Keratinocyte (primary cell): ENCODE data around the gene CLPSL2. TPM values are rescaled to one million over a fixed set of nuclear protein-coding genes. Genes with fewer than 3 reads are reported as not detected.

Source experiments
- DNase-seq: peaks from one replicate; pipeline ENCODE4 v3.0.0-alpha.2; 2011; ENCODE audit warnings: low read depth, missing footprints, low spot score
- FAIRE-seq: peaks from 2 replicates; lab custom pipeline; 2011; peaks lifted over from hg19 to GRCh38; lab: Jason Lieb, UNC
- H2AFZ ChIP-seq: 2 replicates; pipeline ENCODE4 v1.6.0; 2012; ENCODE audit warnings: low read length, control low read depth, inconsistent platforms; ENCODE audit not compliant: control insufficient read depth
- H3K27ac ChIP-seq: 2 replicates; pipeline ENCODE4 v1.5.1; 2011; ENCODE audit warnings: low read length; ENCODE audit not compliant: control insufficient read depth, insufficient read depth
- H3K27me3 ChIP-seq: 3 replicates; pipeline ENCODE4 v1.6.0; 2011; ENCODE audit warnings: low read length; ENCODE audit not compliant: control insufficient read depth, insufficient read depth; ENCODE audit errors: extremely low read depth
- H3K36me3 ChIP-seq, 2 experiments: 2 replicates in 1 of 2; 3 replicates in 1 of 2; pipeline ENCODE4 v1.5.1; 2011; ENCODE audit warnings: low read length in 2 of 2, mild to moderate bottlenecking in 1 of 2; ENCODE audit not compliant: control insufficient read depth in 2 of 2, insufficient read depth in 2 of 2; ENCODE audit errors: extremely low read depth in 1 of 2
- H3K4me1 ChIP-seq: 3 replicates; pipeline ENCODE4 v1.5.1; 2011; ENCODE audit warnings: low read length; ENCODE audit not compliant: control insufficient read depth, insufficient read depth; ENCODE audit errors: extremely low read depth
- H3K4me2 ChIP-seq: 3 replicates; pipeline ENCODE4 v1.6.0; 2011; ENCODE audit warnings: low read depth, low read length; ENCODE audit not compliant: control insufficient read depth, insufficient read depth; ENCODE audit errors: extremely low read depth
- H3K4me3 ChIP-seq, 3 experiments: fragments of 200-600 bp in 1 of 3; sonication (generic) in 1 of 3; 2 replicates in 2 of 3; 3 replicates in 1 of 3; pipeline ENCODE4 v1.5.1; 2011 to 2016; ENCODE audit warnings: low read length in 3 of 3, mild to moderate bottlenecking in 3 of 3, control low read depth in 2 of 3, inconsistent platforms in 1 of 3, low read depth in 1 of 3, mixed read lengths in 1 of 3, mixed run types in 1 of 3, moderate library complexity in 1 of 3; ENCODE audit not compliant: control insufficient read depth in 2 of 3, insufficient read depth in 2 of 3; ENCODE audit errors: extremely low read depth in 1 of 3
- H3K79me2 ChIP-seq: 2 replicates; pipeline ENCODE4 v1.6.0; 2012; ENCODE audit warnings: low read length; ENCODE audit not compliant: control insufficient read depth, insufficient read depth
- H3K9ac ChIP-seq: 3 replicates; pipeline ENCODE4 v1.6.0; 2011; ENCODE audit warnings: low read length; ENCODE audit not compliant: control insufficient read depth, insufficient read depth; ENCODE audit errors: extremely low read depth
- H3K9me1 ChIP-seq: 3 replicates; pipeline ENCODE4 v1.6.0; 2011; ENCODE audit warnings: low read length; ENCODE audit not compliant: control insufficient read depth, insufficient read depth; ENCODE audit errors: extremely low read depth
- H3K9me3 ChIP-seq: 2 replicates; pipeline ENCODE4 v1.5.1; 2012; ENCODE audit warnings: low read depth, low read length; ENCODE audit not compliant: control insufficient read depth
- H4K20me1 ChIP-seq: 3 replicates; pipeline ENCODE4 v1.6.0; 2011; ENCODE audit warnings: low read length; ENCODE audit not compliant: control insufficient read depth, insufficient read depth; ENCODE audit errors: extremely low read depth
- EZH2 ChIP-seq: IDR thresholded peaks from one replicate; pipeline ENCODE4 v1.6.1; 2012; ENCODE audit warnings: inconsistent platforms, mild to moderate bottlenecking, low read length, moderate library complexity
- dilution Hi-C: fragments of 300-500 bp; cut with MboI; formaldehyde crosslinking; loops from one replicate; pipeline ENCODE4 v1.7.0; 2020; ENCODE audit warnings: low sequenced_read_pairs; ENCODE audit not compliant: extremely low pct_ligation_motif_present
- polyA plus RNA-seq, 5 experiments: library from polyadenylated mRNA; depleted of rRNA in 3 of 5; stranded (reverse) in 3 of 5; stranded (forward) in 1 of 5; unstranded in 1 of 5; fragments of >200 nt; gene quantifications; 1 replicate in 1 of 5; 2 replicates in 3 of 5; 3 replicates in 1 of 5; pipeline versions ENCODE4 v1.2.1 to v1.2.3, GENCODE V29; 2011 to 2012; ENCODE audit warnings: missing spikeins in 2 of 5, low read depth in 1 of 5, low replicate concordance in 1 of 5
- TF ChIP-seq, protein P1 (sequence below), 3 experiments: IDR thresholded peaks in 1 of 3; conservative IDR thresholded peaks in 1 of 3; optimal IDR thresholded peaks in 1 of 3; 2 replicates in 2 of 3; 3 replicates in 1 of 3; pipeline versions ENCODE3 to v1.5.1; 2011; ENCODE audit warnings: low read length in 3 of 3, mild to moderate bottlenecking in 3 of 3, moderate library complexity in 2 of 3, control low read depth in 1 of 3, inconsistent platforms in 1 of 3; ENCODE audit not compliant: insufficient read depth in 2 of 3; ENCODE audit errors: extremely low read depth in 1 of 3

Gene CLPSL2
- polyA plus RNA-seq, 1 donor (not counting 4 experiments of a cell fraction or from before 2014, with no cell fraction given), result not detected

DNA sequence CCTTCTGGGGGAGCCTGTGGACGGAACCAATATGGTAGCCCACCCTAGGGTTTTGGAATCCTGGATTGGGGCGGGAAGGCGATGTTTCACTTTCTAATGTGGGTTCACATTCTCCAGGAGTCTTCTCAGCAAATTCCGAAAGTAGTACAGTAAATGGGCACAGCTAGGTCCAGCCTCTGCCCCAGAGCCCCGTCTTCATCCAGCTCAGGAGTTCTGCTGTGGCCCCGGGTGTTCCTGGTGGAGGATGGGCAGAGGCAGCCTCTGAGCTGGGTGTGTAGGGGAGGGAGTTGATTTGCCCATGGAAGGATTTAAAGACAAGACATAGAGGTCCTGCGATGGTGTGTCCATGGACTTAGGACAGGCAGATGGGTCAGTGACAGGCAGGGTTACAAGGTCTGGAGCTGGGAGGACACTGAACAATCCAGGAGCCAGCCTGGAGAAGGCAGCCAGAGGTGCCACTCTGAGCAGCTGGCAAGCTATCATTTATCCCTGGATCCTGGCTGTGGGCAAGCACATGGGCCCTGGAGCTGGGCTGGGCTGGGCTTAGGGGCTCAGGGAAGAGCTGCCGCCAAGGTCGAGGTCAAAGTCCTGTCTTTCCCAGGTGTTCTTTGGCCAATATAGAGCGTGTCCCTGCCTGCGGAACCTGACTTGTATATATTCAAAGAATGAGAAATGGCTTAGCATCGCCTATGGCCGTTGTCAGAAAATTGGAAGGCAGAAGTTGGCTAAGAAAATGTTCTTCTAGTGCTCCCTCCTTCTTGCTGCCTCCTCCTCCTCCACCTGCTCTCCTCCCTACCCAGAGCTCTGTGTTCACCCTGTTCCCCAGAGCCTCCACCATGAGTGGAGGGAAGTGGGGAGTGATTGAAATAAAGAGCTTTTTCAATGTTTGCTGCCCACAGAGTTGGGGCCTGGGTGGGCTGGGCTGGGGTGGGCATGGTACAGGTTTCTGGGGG is 11.1 kb downstream of the CLPSL2 start:
- no peaks in the 10 kb centered on the region for H3K9me3 ChIP-seq
- H3K79me2 ChIP-seq, result no peaks in the 10 kb centered on the region
- FAIRE-seq, result no peak
- no peak overlapping the region for H3K4me2 ChIP-seq
- H3K4me1 ChIP-seq, result peaks cover 2% of the 10 kb centered on the region
- H3K9me1 ChIP-seq, result no peaks in the 10 kb centered on the region
- no peak overlapping the region for H3K4me3 ChIP-seq
- no peak overlapping the region for H2AFZ ChIP-seq
- H3K27me3 ChIP-seq, result peaks cover 37% of the 10 kb centered on the region
- dilution Hi-C loops, result no loop called here
- H3K36me3 ChIP-seq, result no peaks in the 10 kb centered on the region
- no peak overlapping the region for H3K9ac ChIP-seq
- TF ChIP-seq, protein P1, sequence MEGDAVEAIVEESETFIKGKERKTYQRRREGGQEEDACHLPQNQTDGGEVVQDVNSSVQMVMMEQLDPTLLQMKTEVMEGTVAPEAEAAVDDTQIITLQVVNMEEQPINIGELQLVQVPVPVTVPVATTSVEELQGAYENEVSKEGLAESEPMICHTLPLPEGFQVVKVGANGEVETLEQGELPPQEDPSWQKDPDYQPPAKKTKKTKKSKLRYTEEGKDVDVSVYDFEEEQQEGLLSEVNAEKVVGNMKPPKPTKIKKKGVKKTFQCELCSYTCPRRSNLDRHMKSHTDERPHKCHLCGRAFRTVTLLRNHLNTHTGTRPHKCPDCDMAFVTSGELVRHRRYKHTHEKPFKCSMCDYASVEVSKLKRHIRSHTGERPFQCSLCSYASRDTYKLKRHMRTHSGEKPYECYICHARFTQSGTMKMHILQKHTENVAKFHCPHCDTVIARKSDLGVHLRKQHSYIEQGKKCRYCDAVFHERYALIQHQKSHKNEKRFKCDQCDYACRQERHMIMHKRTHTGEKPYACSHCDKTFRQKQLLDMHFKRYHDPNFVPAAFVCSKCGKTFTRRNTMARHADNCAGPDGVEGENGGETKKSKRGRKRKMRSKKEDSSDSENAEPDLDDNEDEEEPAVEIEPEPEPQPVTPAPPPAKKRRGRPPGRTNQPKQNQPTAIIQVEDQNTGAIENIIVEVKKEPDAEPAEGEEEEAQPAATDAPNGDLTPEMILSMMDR (optimal IDR thresholded peaks at IDR 0.05 in 1 of 3, IDR thresholded peaks at IDR 0.05 in 1 of 3, conservative IDR thresholded peaks at IDR 0.05 in 1 of 3; ENCODE audit: extremely low read depth in 1 of 3, insufficient read depth in 2 of 3, low read length in 3 of 3), result no peak
- TF ChIP-seq EZH2, result no peak
- H3K27ac ChIP-seq, result no peak overlapping the region
- no peaks in the 10 kb centered on the region for H4K20me1 ChIP-seq
- no peak for DNase-seq

DNA sequence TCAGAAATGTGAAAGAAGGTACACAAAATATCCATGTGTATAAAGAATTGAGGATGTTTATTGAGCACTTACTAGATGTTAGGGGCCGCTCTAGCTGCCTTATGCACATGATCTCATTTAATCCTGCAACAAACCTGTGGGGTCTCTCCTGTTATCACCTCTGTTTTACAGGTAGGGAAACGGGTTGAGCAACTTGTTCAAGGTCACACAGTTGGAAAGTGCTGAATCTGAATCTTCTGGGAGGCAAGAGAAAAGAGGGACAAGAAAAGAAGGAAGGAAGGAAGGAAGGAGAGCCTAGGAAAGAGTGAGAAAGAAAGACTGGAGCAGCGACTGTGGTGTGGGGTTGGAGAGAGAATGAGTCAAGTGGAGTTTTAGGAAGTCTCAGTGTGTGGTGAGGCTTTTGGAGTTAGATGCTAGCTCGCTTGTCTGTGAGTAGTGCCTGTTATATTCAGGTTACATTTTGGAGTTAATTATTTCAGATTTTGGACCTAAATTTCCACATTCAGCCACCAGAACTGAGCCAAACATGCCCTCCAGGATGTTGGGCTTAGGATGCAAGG is 12.1 kb downstream of the CLPSL2 start:
- Histone ChIP-seq H3K79me2 (no peaks in the 10 kb centered on the region), H3K36me3 (no peaks in the 10 kb centered on the region), H3K4me1 (no peaks in the 10 kb centered on the region), H3K27me3 (peaks cover 37% of the 10 kb centered on the region), H4K20me1 (no peaks in the 10 kb centered on the region), H3K9me3 (no peaks in the 10 kb centered on the region), H3K9ac (no peak overlapping the region), H3K4me2 (no peak overlapping the region), H3K4me3 (no peak overlapping the region), H3K9me1 (no peaks in the 10 kb centered on the region), H3K27ac (no peak overlapping the region), H2AFZ (no peak overlapping the region)
- dilution Hi-C loops, result no loop called here
- TF ChIP-seq EZH2, result no peak
- TF ChIP-seq, protein P1 (optimal IDR thresholded peaks at IDR 0.05 in 1 of 3, IDR thresholded peaks at IDR 0.05 in 1 of 3, conservative IDR thresholded peaks at IDR 0.05 in 1 of 3; ENCODE audit: extremely low read depth in 1 of 3, insufficient read depth in 2 of 3, low read length in 3 of 3), result no peak
- FAIRE-seq (no peak), DNase-seq (no peak)
